Activated CD8-positive, alpha-beta memory T cell treated with anti-CD3 and anti-CD28 coated beads for 48 hours (primary cell): Measurements from ENCODE around the gene RELN.
"Not testable (repeated sequence)": the region's sequence is repeated elsewhere in the genome, so short reads cannot be mapped to it uniquely, and the experiment has no call there.

Experiments
- DNase-seq, 3 experiments: peaks; one replicate each; pipeline ENCODE4 v3.0.0-alpha.2; 2020; ENCODE audit warnings: low read depth in 2 of 3, low spot score in 2 of 3

RELN gene

DNA sequence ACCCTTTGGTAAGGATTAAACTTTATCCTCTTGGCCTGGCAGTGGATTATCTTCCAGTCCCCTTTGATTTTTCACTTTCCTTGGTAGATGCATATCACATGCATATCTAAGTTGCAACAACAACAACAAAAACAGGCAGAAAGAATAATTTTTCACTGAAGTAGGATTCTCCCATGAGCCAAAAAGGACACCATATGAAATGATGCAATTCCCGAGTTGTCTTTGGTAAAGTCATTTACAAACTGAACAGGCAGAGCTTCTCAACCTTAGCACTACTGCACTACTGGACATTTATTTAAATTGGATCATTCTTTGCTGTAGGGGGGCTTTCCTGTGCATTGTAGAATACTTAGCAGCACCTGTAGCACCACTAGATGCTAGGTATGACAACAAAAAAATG lies 195.0 kb downstream of the RELN start:
- DNase-seq, result no peak

DNA sequence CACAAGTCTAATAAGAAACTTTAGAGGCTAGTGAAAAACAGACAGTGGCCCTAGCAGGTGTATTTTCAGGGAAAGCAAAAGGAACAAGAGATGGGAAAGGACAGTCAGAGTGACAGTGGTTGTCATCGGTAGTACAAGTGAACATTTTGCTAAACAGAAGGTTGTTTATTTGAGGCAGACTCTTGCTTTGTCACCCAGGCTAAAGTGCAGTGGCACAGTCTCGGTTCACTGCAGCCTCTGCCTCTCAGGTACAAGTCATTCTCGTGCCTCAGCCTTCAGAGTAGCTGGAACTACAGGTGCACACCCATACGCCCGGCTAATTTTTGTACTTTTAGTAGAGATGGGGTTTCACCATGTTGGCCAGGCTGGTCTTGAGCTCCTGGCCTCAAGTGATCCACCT lies 195.8 kb downstream of the RELN start:
- no peak for DNase-seq

DNA sequence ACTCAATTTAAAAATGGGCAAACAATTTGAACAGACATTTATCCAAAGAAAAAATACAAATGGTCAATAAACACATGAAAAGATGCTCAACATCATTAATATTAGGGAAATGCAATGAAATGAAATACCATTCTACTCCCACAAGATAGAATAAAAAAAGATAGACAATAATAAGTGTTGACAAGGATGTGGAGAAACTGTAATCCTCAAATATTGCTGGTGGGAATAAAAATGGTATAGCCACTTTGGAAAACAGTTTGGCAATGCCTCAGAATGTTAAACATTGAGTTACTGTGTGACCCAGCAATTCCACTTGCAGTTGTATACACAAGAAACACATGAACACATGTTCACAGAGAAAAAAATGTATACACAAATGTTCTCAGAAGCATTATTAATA lies 197.6 kb downstream of the RELN start:
- DNase-seq, result no peak

DNA sequence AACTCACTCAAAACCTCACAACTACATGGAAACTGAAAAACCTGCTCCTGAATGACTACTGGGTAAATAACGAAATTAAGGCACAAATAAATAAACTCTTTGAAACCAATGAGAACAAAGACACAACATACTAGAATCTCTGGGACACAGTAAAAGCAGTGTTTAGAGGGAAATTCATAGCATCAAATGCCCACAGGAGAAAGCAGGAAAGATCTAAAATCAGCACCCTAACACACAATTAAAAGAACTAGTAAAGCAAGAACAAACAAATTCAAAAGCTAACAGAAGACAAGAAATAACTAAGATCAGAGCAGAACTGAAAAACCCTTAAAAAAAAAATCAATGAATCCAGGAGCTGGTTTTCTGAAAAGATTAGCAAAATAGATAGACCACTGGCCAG lies 202.4 kb downstream of the RELN start:
- DNase-seq, result not testable (repeated sequence)

DNA sequence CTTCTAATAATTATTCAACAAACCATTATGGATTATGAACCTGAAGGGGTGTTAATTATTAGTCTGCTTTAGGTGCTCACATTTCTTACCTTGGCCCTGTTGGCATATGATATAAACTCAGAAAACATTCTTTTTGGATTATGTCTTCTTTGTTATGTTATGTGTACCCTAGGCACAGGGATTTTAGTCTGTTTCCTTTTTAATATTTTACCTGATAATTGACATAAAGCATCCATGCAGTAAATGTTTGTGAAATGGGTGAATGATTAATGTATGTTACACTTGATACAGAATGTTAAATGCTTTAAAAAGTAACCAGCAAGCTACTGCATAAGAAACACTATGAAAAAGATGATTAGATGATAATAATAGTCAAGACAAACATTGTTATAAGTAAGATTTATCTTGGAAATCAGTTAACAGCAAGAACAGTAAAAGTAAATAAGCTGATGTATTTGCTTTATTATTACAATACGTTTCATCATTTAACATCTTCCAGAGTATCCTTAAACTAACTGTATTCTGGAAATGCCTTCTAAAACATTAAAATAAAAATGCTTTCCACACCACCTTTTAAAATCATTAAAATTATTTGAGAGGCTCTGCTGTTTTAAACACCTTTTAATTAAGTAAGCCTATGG lies 204.7 kb downstream of the RELN start:
- DNase-seq, result no peak

DNA sequence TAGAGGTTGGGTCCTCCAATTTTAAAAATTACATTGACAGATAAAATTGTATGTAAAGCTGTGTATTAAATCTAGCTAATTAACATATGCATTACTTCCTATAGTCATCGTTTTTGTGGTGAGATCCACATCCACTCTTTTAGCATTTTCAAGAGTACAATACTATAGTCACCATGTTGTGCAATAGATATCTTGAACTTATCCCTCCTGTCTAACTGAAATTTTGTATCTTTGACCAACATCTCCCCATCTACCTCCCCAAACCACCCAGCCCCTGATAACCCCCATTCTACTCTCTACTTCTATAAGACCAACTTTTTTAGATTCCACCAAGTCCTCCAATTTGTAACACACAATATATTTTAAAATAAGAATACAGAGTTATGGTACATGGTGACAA lies 208.0 kb downstream of the RELN start:
- no peak for DNase-seq

DNA sequence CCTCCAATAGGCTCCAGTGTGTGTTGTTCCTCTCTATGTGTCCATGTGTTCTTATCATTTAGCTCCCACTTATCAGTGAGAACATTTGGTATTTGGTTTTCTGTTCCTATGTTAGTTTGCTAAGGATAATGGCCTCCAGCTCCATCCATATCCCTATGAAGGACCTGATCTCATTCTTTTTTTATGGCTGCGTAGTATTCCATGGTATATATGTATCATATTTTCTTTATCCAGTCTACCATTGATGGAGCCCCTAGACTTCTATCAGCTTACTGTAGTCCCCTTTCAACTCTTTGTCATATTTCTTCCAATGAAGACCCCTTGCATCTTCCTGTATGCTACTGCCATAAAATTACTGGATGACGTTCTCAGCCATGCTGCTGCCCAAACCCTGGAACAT lies 208.9 kb downstream of the RELN start:
- not testable (repeated sequence) for DNase-seq

DNA sequence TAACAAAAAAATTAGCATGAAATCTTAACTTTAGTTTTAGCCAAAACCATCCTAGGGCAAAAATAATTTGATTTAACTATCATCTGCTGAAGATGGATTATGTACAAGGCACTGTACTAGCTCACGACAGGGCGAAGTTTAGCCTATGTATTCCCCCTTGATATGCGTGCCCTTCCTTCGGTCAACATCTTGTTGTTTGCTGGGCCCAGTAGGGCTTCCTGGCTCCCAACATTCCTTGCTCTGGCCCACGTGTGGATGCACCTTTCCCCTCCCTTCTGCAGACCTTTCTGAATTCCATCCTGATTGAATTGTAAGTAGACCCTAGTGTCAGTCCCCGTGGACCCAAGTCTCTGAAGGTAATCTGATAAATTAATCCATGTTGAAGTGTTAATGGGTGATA lies 212.0 kb downstream of the RELN start:
- no peak for DNase-seq

DNA sequence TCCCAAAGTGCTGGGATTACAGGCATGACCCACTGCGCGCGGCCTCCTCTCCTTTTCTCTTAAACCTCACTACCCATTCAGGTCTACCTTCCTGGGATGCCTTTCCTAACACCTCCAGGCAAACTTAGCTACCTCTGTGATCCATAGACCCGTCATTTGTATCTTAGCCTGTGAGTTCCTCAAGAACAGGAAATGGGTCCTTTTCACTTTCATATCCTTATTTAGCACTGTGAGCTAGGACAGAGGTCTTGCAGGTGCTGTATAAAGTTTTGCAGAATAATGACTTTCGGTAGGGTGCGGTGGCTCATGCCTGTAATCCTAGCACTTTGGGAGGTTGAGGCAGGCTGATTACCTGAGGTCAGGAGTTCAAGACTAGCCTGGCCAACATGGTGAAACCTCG lies 215.7 kb downstream of the RELN start:
- no peak for DNase-seq

DNA sequence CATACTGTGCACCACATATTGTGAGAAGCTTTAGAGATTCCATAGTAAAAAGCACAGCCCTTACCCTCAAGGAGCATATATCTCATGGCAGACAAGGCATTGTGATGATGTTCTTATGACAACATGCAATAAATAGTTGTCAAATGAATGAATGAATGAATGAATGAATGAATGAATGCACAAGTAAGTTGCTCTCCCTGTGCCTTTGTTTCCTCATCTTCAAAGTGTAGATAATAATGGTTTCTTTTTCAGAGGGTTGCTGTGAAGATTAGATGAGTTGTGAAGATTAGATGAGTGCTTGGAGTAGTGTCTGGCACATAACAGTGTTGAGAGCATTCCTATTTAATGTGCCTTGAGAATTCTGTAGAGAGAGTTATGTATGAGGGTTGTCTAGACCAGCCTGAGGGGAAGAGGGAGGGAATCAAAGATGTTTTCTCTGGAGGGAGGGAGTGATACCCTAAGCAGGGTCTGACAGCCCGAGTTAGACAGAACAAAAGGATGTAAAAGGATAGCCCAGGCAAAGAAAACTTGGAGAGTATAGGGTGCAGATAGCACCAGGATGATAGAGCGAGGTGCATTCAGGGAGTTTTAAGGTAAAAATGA lies 217.2 kb downstream of the RELN start:
- DNase-seq, result no peak

DNA sequence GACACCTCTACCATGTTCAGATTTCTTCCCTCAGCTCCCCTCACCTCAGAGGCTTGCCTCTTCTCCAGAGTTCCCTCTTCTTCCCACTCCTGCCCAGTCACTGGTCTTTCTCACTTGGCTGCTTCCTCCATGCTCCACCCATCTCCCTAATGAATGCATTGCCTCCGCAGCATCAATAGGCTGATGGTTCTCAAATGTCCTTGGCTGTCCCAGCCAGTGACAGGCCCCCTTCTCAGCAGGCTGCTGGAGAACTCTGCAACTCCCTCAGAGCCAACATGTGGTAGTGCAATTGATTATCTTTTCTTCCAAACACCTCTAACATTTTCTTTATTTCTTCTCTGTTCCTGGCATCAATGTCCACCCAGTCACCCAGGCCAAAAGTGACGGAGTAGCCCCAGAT lies 218.2 kb downstream of the RELN start:
- no peak for DNase-seq

DNA sequence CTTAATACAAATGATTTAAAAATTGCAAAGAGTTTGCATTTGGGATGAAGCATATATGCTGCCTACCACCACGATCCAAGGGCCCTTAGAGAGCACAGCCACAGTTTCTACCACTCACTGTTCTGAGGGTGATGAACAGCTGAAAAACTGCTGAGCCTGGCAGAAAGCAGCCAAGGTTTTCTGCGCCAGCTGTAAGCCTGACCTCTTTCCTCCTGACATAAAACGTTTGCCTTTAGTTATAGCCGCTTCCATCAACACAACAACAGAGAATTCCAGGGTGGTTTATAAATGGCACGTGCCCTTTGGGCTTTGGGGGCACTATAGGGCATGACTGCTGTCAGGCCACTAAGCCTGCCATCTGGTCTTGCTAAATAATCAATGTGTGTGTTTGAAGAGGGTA lies 222.8 kb downstream of the RELN start:
- no peak for DNase-seq

DNA sequence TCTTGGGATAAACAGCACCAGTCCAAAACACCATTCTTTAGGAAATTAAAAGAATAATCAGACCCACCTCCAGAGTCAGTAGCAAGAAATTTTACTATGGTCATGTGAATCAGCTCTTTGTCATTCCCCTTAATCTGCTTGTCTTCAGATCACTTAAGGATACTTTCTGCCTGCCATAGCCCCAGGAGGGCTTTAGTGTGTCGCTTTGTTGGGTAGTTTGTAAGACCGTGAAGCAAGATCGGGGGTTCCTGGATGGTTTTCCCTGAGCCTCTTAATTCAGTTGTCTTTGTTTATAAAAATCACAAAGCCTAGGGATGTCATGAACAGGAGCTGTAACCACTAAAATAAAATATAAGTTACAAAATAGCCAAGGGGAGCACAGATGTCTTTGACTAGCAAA lies 223.6 kb downstream of the RELN start:
- no peak for DNase-seq

DNA sequence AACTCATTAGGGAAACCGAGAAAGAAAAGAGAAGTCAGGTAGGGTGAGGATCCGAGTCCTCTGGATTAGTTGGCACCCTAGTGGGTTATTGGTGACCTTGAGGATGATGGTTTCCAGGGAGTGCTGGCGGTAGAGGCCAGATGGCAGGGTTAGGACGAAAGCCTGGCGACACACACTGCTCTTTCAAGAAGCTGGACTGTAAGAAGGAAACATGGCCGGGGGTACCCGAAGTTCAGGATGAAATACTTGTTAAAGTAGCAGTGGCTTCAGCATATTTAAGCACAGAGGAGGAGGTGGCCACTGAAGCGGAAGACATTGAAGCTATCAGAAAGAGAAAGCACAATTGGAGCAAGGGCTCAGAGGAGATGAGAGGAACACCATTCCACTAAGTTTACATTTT lies 224.6 kb downstream of the RELN start:
- no peak for DNase-seq

DNA sequence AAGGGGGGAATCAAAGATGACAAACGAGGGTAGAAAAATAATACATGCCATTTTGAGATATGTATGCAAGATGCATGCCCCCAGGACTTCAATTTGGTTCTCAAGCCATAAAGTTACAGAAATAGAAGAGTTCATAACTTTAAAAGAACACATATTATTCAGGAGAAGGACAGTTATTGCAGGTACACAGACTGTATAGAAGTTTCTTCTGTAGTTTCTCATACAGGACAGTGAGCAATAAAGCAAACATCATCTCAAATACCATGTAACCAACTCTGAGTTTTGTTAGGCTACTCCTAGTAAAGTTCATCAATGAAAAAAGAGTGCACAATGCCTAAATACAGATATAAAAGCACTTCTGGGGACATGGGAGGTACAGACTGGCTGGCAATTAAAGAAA lies 226.6 kb downstream of the RELN start:
- no peak for DNase-seq

DNA sequence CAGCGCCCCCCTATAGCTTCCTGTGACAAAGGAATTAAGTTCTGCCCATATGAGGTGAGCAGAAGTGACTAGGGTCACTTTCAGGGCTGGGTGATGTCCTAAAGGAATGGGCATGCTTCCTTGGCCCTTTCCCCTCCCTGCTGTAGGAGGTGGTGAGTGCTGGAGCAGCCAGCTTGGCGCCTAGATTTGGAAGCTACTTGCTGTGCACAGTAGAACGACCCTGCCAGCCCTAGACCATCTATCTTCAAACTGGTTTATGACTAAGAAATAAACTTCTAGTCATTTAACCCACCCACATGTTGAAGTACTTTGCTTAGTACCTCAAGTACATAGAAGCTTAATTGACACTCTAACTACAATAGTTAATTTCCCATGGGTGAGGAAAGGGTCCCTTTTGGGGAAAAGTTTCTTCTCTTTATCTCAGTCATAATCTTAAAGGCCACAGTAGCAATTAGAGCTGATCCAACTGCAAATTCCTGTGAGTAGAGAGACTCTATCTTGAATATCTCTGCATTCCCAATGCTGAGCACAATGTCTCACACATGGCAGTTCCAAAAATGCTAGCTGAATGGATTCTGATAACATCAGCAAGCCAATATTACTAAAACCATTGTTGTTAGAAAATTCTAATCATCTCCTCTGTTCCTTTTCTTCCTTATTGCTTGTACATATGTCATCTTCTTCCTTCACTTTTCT lies 227.2 kb downstream of the RELN start:
- DNase-seq, result no peak

DNA sequence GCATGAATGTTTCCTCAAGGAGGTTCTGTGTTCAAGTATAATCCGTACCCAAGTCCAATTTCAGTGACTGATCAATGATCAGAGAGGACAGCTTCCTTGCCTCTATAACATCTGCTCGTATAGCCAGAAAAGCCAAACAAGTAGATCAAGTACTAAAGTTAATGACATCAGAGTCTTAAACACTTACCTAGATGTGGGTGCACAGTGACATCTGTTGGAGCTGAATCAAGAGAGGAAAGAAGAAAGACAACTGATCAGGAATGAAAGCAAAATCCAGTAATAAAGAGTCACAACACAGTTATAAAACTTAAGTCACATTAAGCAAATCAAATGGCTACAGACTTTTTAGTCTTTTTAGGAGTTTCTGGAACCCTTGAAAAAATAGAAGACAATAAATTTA lies 236.5 kb downstream of the RELN start:
- no peak for DNase-seq

DNA sequence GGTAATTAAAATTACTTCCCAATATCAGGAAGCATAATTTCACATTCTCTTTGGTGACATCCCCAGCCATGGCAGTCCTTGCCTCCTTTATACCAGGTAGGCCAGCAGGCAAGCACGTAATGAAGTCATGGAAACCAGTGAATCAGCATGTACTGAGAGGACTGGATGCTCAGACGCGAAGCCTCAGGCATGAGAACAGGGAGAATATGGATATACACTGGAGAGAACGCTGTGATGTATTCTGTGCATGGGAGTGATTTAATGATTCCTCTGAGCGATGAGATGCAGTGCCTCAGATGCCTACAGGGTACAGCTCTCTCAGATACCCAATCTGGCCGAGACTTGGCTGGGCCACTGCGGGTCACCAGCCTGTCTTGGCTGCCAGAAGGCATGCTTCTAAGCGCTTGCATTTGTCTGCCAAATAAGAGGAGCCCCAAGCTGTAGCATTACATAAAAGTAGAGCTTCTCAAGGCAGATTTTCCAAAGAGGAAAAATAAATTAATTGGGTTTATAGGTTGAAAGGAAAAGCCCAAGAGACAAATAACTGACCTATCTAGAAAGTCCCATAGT lies 238.1 kb downstream of the RELN start:
- DNase-seq, result no peak

DNA sequence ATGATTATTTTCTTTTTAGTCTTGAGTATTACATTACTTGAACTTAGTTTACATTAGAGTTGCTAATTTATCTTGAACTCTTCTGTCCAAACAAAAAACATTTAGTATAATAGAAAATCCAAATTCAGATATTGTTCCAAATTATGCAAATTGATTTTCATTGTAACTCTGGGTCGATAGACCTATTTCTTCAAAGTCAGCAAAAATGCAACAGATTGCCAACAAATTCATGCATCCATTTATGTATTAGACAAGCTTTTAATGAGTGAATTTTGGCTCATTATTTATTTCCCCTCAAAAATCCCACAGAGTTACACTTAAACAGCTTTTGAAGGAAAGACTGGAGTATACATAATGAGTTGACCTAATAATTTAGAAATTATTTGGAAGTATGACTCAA lies 240.8 kb downstream of the RELN start:
- no peak for DNase-seq

DNA sequence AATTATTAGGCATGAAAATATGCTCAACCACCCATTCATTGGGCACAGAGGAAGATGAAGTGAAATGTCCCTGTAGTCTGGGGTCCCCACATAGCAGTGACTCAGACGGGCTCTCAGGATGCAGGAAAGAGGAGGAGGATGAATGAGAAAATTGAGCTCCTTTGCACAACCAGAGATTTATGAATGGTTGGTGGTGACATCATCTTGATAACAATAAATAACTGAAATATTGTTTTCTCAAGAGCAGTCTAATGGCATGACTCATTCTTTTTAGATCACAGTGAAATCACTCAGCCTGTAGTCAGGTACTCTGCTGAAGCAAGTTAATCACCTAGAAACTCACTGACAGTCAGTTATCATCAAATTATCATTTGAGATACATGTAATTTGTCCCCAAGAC lies 254.1 kb downstream of the RELN start:
- no peak for DNase-seq

DNA sequence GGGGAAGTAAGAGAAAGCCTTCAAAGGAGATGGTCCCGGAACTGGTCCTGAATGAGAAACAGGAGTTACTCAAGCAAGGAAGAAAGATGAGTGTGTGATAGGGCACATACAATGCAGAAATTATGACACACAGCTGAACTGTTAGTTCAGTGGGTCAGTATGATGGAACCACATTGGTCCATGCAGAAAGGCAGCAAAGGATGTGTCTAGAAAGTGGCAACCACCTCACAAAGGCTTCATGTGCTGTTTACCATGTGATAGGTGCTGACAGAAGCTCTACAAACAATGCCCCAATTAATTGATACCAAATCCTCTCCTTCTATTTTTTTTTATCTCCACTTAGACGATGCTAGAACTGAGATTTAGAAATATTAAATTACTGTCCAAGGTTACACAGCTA lies 258.3 kb downstream of the RELN start:
- DNase-seq, result no peak

DNA sequence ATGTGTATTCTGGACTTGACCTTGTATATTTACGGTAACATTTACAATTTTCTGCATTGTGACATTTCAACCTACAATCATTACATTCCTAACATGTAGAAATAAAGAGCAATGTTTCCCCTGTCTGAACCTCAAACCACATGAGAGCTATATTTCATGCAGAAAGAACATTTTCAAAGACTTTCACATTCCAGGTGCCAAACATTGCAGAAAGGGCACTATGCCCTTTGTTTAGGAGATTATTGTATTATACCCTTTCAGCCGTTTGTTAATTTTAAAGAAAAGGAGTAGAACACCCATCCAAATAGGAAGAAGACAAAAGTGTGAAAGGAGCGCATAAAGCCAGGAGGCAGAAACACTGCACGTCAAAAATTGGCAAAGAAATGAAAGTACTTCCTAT lies 260.4 kb downstream of the RELN start:
- DNase-seq, result no peak
